HG02840 (cell line): ENCODE data around the gene OTOGL.
"Not testable (repeated sequence)": the region's sequence is repeated elsewhere in the genome, so short reads cannot be mapped to it uniquely, and the experiment has no call there.

Source experiments
- ATAC-seq: cut with Tn5 transposase; IDR thresholded peaks from one replicate; pipeline ENCODE4 v1.9.1; 2021; ENCODE audit warnings: mild to moderate bottlenecking, moderate library complexity, moderate number of reproducible peaks; ENCODE audit not compliant: unreplicated experiment, low FRiP score

The OTOGL gene

GRCh38 chr12:80184926-80185325 is 85.6 kb downstream of the OTOGL start:
- ATAC-seq: no peak

GRCh38 chr12:80186727-80187217 is 87.4 kb downstream of the OTOGL start:
- ATAC-seq: no peak

- ATAC-seq: no peak
These were observed 88.3 kb downstream of the OTOGL start for GRCh38 chr12:80187660-80188090.

- no peak for ATAC-seq
These were observed 89.2 kb downstream of the OTOGL start for GRCh38 chr12:80188576-80188975.

- no peak for ATAC-seq
These were observed 89.9 kb downstream of the OTOGL start for GRCh38 chr12:80189241-80189640.

DNA sequence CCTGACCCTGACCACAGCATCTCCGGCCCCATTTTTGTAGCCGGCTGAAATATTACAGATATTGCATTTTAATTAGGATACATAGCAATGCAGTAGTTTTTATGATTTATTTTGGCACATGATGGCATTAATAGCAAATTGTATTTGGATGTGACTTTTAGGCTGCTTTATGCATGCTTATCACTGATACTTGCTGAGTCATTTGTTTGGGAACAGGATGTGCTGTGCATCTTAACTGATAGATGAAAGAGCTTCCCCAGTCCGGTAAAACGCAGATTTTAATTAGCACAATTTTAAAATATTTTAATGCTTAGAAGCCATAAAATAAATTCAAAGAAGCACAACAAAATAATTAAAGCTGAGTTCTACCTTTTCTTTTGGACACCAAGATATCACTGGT is 90.7 kb downstream of the OTOGL start:
- ATAC-seq: no peak

- ATAC-seq: no peak
These were observed 92.8 kb downstream of the OTOGL start for GRCh38 chr12:80192087-80192486.

GRCh38 chr12:80193865-80194264 is 94.5 kb downstream of the OTOGL start:
- ATAC-seq: no peak

DNA sequence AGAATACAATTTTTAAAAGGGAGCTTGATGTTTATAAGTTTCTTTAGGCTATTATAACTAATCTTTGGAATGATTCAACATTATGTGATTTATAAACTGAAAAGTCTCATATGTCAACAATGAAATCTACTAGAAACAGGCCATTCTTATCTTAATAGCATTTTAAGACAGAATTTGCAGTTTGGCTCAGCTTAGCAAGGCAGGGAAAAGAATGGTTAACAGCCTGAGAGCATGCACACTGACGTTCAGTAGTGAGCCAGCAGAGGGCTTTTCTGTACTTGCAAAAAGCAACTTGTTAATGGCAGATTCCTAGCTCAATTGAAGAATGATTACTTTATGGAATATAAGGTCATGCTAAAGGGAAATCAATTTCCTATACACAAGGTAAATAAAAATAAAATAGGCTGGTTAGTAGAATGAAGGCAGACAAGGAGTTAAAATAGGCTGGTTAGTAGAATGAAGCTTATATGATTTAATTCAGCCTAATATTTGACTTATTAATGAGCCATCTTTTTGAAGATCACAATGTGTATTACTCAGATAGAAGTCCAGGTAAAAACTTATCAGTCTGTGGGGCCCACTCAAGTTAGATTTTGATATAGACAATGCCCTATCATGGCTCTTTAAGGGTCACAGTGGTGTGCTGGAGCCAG is 95.9 kb downstream of the OTOGL start:
- no peak for ATAC-seq

GRCh38 chr12:80195737-80196136 is 96.4 kb downstream of the OTOGL start:
- no peak for ATAC-seq

GRCh38 chr12:80196419-80196818 is 97.1 kb downstream of the OTOGL start:
- ATAC-seq: no peak

- no peak for ATAC-seq
These were observed 99.5 kb downstream of the OTOGL start for GRCh38 chr12:80198782-80199337.

DNA sequence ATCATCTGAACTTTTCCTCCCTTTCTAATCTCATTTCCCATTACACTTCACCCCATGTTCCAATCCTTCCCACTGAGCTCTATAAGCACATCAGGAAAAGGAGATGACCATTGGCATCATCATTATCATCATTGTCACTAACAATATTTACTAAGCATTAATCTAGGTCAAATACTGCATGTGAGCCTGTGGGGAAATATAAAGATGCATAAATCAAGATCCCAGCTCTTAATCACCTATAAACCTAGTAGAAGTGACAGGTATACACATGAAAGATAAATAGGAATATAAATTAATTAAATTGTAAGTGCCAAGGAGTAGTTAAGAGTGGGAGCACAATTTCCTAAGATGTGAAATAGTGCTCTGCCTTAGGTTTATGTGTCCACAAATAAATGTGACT is 100.6 kb downstream of the OTOGL start:
- no peak for ATAC-seq

DNA sequence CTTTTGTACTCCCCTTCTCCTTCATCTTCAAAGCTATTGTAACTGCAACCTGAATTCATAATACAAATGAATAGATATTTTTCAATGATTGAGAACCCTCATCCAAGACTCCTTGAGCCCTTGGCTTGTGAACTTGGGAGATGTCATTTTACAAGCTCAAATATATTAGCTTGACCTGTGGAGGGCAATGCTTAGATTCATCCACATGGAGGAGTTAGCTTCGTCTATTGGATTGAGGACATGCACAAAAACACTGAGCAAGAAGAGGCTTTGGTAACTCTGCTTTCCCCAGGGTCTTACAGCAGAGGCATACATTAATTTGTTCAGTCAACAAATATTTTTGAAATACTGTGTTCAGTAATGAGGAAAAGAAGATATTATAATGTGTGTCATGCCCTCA is 101.1 kb downstream of the OTOGL start:
- ATAC-seq: no peak

- ATAC-seq: no peak
These were observed 102.6 kb downstream of the OTOGL start for GRCh38 chr12:80201908-80202307.

DNA sequence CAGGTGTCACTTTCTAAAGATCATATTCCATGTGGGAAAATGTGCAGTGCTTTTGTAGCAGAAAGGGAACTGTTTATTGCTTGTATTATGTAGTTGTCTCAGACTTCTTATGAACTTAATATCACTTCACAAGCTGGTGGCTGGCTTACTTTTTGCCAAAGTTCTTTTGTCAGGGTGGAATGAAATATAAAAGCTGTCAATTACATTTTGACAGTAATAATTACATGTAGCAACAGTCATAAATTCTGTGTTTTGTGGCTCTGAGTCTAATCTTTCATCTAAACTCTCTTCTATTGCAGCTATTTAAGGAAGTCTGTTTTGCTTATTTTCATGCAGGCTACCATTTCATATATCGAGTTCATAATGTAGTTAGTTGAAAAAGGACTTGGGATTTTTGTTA is 106.6 kb downstream of the OTOGL start:
- no peak for ATAC-seq

- no peak for ATAC-seq
These were observed 108.7 kb downstream of the OTOGL start for GRCh38 chr12:80208071-80208470.

DNA sequence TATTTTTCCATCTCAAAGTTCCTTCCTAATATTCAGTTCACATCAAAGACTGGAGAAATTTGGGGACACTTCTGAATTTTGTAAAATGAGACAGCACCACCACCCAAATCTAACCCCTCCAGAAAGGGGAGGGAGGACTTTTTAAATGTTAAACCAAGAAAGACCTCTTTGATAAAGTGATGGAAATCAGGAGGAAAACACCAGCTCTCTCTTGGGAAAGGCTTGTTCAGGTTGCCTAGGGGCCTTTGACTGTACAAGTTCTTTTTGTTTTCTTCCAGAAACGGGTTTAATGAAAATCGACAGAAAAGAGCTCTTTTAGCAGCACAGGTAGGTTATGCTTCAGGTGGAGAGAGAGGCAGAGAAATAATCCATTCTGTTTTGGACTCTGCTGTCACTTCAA is 112.3 kb downstream of the OTOGL start:
- no peak for ATAC-seq

DNA sequence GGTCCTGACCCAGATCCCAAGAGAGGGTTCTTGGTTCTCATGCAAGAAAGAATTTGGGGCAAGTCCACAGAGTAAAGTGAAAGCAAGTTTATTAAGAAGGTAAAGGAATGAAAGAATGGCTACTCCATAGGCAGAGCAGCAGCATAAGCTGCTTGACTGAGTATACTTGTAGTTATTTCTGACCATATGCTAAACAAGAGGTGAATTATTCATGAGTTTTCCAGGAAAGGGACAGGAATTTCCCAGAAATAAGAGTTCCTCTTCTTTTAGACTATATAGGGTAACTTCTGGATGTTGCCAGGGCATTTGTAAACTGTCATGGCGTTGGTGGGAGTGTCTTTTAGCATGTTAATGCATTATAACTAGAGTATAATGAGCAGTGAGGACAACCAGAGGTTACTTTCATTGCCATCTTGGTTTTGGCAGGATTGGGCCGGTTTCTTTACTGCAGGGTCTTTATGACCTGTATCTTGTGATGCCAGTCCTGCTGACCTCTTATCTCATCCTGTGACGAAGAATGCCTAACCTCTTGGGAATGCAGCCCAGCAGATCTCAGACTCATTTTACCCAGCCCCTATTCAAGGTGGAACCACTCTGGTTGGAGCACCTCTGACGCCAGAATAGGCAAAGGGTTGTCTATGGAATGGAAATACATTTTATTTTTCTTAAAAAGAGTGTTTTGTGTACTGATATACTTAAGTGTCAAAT is 113.8 kb downstream of the OTOGL start:
- ATAC-seq: no peak

DNA sequence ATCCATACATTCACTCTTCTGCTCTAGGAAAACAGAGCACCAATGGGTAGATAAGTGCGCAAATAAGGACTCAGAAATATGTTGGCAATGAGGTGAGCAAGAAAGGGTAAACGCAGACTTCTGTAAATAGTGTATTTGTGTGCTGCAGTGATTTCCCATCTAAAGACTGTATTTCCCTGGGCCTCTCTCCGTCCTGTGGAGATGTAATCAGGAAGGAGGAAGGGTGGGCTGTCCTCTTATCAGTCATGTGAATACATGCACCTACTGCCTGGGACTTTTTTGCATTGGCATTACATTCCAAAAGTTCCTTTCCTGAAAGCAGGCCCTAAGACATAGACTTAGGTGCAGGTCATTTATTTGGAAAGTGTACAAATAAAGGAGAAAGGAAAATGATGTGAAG is 114.5 kb downstream of the OTOGL start:
- ATAC-seq: no peak

DNA sequence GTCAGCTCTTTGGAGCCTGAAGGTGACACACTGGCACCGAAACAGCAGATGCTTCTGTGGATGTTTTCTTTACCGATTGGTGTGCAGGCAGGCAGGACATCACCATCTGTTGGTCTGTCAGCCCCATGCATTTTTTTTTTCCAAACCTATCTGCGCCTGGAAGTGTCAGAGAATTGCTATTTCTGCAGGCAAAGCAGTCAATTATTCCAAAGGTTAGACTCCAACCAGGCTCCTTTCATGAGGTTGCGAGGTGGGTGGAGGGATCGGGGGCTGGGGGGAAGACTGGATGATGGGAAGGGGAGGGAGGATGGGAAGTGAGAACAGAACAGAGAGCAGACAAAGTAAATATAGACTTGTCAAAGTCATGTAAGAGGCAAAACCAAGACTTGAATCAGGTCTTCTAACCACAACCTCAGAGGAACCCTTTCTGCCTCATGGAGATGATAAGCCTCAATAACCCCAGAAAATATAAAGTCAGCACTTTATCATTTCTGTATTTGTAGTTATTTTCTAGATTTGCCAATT is 117.7 kb downstream of the OTOGL start:
- ATAC-seq: no peak

- not testable (repeated sequence) for ATAC-seq
These were observed 119.6 kb downstream of the OTOGL start for GRCh38 chr12:80218925-80219324.
